HepG2 (cell line): Measurements from ENCODE around the gene GPSM1. TPM values are rescaled to one million over a fixed set of nuclear protein-coding genes. Genes with fewer than 3 reads are reported as not detected.

ENCODE experiments used
- ATAC-seq: fragments of 200-7000 bp; cut with Tn5 transposase; 3 replicates; pipeline ENCODE4 v1.9.1; 2020; ENCODE audit warnings: mild to moderate bottlenecking, moderate library complexity
- BruUV-seq: library from RNA; stranded (reverse); fragments of 400-500 nt; replicated peaks from 2 replicates; lab custom pipeline; 2021; lab: Mats Ljungman, UMichigan
- CTCF ChIA-PET: fragments of 300-600 bp; formaldehyde crosslinking; extraction: SDS; loops from one replicate; lab custom pipeline; 2021; ENCODE audit warnings: low total read pairs, inconsistent platforms, low intra/inter-chr PET ratio; lab: Yijun Ruan, JAX
- POLR2A ChIA-PET: fragments of 350-600 bp; sonication (Branson Sonifier 250); formaldehyde crosslinking; loops from one replicate; lab custom pipeline; 2020; ENCODE audit warnings: antibody characterized with exemption, inconsistent platforms; lab: Yijun Ruan, JAX
- DNase-seq: peaks from one replicate; pipeline ENCODE4 v3.0.0-alpha.2; 2015; ENCODE audit warnings: low spot score
- FAIRE-seq: peaks from 3 replicates; lab custom pipeline; 2011; peaks lifted over from hg19 to GRCh38; lab: Jason Lieb, UNC
- H2AFZ ChIP-seq: one replicate; pipeline ENCODE4 v1.6.1; 2011; ENCODE audit warnings: low read length, inconsistent platforms
- H3K27ac ChIP-seq: fragments of 300-600 bp; 3 replicates; pipeline ENCODE4 v1.8.0; 2011; ENCODE audit warnings: mixed run types, mild to moderate bottlenecking, mixed read lengths, low read length, inconsistent platforms; ENCODE audit not compliant: insufficient read depth; ENCODE audit errors: extremely low read length
- H3K27me3 ChIP-seq, 2 experiments: fragments of 200-600 bp in 1 of 2; 2 replicates in 1 of 2; 3 replicates in 1 of 2; pipeline versions ENCODE4 v1.6.0 to v1.8.0; 2011; ENCODE audit warnings: low read length in 2 of 2, mild to moderate bottlenecking in 2 of 2, moderate library complexity in 2 of 2, inconsistent platforms in 1 of 2; ENCODE audit not compliant: insufficient read depth in 2 of 2, control insufficient read depth in 1 of 2
- H3K36me3 ChIP-seq, 2 experiments: fragments of 200-600 bp in 1 of 2; replicated peaks in 1 of 2; 2 replicates in 1 of 2; 3 replicates in 1 of 2; pipeline versions ENCODE4 v1.5.1 to v1.8.0; 2011; ENCODE audit warnings: low read length in 2 of 2, inconsistent platforms in 1 of 2; ENCODE audit not compliant: insufficient read depth in 2 of 2, control insufficient read depth in 1 of 2
- H3K4me1 ChIP-seq: 2 replicates; pipeline ENCODE4 v1.5.1; 2012; ENCODE audit warnings: low read length, inconsistent platforms; ENCODE audit not compliant: insufficient read depth
- H3K4me2 ChIP-seq: 2 replicates; pipeline ENCODE4 v1.6.0; 2011; ENCODE audit warnings: low read depth, low read length, inconsistent platforms
- H3K4me3 ChIP-seq, 3 experiments: fragments of 200-600 bp in 1 of 3; sonication (generic), shearing (Covaris generic) in 1 of 3; replicated peaks in 1 of 3; 2 replicates each; pipeline ENCODE4 v1.5.1; 2011 to 2016; ENCODE audit warnings: low read length in 3 of 3, inconsistent platforms in 2 of 3, low read depth in 2 of 3, mild to moderate bottlenecking in 2 of 3, control low read depth in 1 of 3, mixed read lengths in 1 of 3; ENCODE audit not compliant: insufficient read depth in 1 of 3
- H3K79me2 ChIP-seq: one replicate; pipeline ENCODE4 v1.6.1; 2011; ENCODE audit warnings: low read length, inconsistent platforms; ENCODE audit not compliant: insufficient read depth
- H3K9ac ChIP-seq: 2 replicates; pipeline ENCODE4 v1.6.0; 2011; ENCODE audit warnings: mild to moderate bottlenecking, low read depth, low read length, inconsistent platforms; ENCODE audit not compliant: insufficient read depth
- H3K9me3 ChIP-seq: 2 replicates; pipeline ENCODE4 v1.5.1; 2012; ENCODE audit warnings: mild to moderate bottlenecking, low read length
- H4K20me1 ChIP-seq: 2 replicates; pipeline ENCODE4 v1.6.0; 2011; ENCODE audit warnings: inconsistent platforms, mild to moderate bottlenecking, low read length, moderate library complexity; ENCODE audit not compliant: insufficient read depth
- CBFB ChIP-seq: sonication (generic); formaldehyde crosslinking; IDR thresholded peaks from 2 replicates; pipeline ENCODE4 v1.4.0; 2020; ENCODE audit warnings: missing genetic modification reagents
- FOXA1 ChIP-seq, 2 experiments: fragments of 450-650 bp in 1 of 2; sonication (generic) in 1 of 2; formaldehyde crosslinking in 1 of 2; IDR thresholded peaks; 2 replicates each; pipeline versions ENCODE4 v1.4.0 to v1.6.1; 2016 to 2020; ENCODE audit warnings: missing genetic modification reagents in 1 of 2
- FOXP1 ChIP-seq, 2 experiments: fragments of 450-650 bp in 1 of 2; IDR thresholded peaks; 2 replicates each; pipeline ENCODE4 v1.6.1; 2017 to 2018; ENCODE audit warnings: antibody characterized with exemption in 1 of 2
- GLI4 ChIP-seq: sonication (generic); formaldehyde crosslinking; IDR thresholded peaks from 2 replicates; pipeline ENCODE4 v1.5.1; 2020; ENCODE audit warnings: missing genetic modification reagents, mild to moderate bottlenecking, moderate library complexity, borderline replicate concordance
- HIVEP1 ChIP-seq: sonication (generic); formaldehyde crosslinking; IDR thresholded peaks from 2 replicates; pipeline ENCODE4 v1.4.0; 2020; ENCODE audit warnings: mild to moderate bottlenecking, missing genetic modification reagents
- HOXA7 ChIP-seq: sonication (generic); formaldehyde crosslinking; IDR thresholded peaks from 2 replicates; pipeline ENCODE4 v1.8.1; 2022; ENCODE audit warnings: mild to moderate bottlenecking, missing genetic modification reagents, moderate library complexity
- IRX3 ChIP-seq: sonication (generic); formaldehyde crosslinking; IDR thresholded peaks from 2 replicates; pipeline ENCODE4 v1.8.1; 2023; ENCODE audit warnings: mild to moderate bottlenecking, low read depth, missing genetic modification reagents, borderline replicate concordance
- LCORL ChIP-seq, 2 experiments: fragments of 450-650 bp in 1 of 2; sonication (generic) in 1 of 2; formaldehyde crosslinking in 1 of 2; IDR thresholded peaks; 2 replicates each; pipeline versions ENCODE4 v1.5.0 to v1.6.1; 2017 to 2020; ENCODE audit warnings: antibody characterized with exemption in 1 of 2, missing genetic modification reagents in 1 of 2
- MAZ ChIP-seq, 2 experiments: sonication (generic) in 1 of 2; formaldehyde crosslinking in 1 of 2; IDR thresholded peaks; 2 replicates each; pipeline versions ENCODE4 v1.5.0 to v1.6.1; 2012 to 2020; ENCODE audit warnings: low read depth in 2 of 2, mild to moderate bottlenecking in 2 of 2, borderline replicate concordance in 1 of 2, improper control_type of control experiment in 1 of 2, low read length in 1 of 2, missing genetic modification reagents in 1 of 2, moderate library complexity in 1 of 2
- RFXANK ChIP-seq: IDR thresholded peaks from 2 replicates; pipeline ENCODE4 v1.6.1; 2016
- RFXAP ChIP-seq: sonication (generic); formaldehyde crosslinking; IDR thresholded peaks from 2 replicates; pipeline ENCODE4 v1.4.0; 2020; ENCODE audit warnings: missing genetic modification reagents, borderline replicate concordance
- SNAI1 ChIP-seq: sonication (generic); formaldehyde crosslinking; IDR thresholded peaks from 2 replicates; pipeline ENCODE4 v1.5.0; 2020; ENCODE audit warnings: mild to moderate bottlenecking, missing genetic modification reagents, borderline replicate concordance
- SNAPC2 ChIP-seq: sonication (generic); formaldehyde crosslinking; IDR thresholded peaks from 2 replicates; pipeline ENCODE4 v1.8.1; 2022; ENCODE audit warnings: mild to moderate bottlenecking, missing genetic modification reagents
- WIZ ChIP-seq: sonication (generic); formaldehyde crosslinking; IDR thresholded peaks from 2 replicates; pipeline ENCODE4 v1.5.1; 2020; ENCODE audit warnings: mild to moderate bottlenecking, missing genetic modification reagents
- ZFP36L1 ChIP-seq: sonication (generic); formaldehyde crosslinking; IDR thresholded peaks from 2 replicates; pipeline ENCODE4 v1.8.0; 2022; ENCODE audit warnings: mild to moderate bottlenecking, missing genetic modification reagents, moderate library complexity
- ZNF225 ChIP-seq: sonication (generic); formaldehyde crosslinking; IDR thresholded peaks from 2 replicates; pipeline ENCODE4 v1.4.0; 2020; ENCODE audit warnings: mild to moderate bottlenecking, missing genetic modification reagents
- ZNF446 ChIP-seq: sonication (generic); formaldehyde crosslinking; IDR thresholded peaks from 2 replicates; pipeline ENCODE4 v1.5.0; 2020; ENCODE audit warnings: mild to moderate bottlenecking, missing genetic modification reagents
- ZNF780A ChIP-seq: sonication (generic); formaldehyde crosslinking; IDR thresholded peaks from 2 replicates; pipeline ENCODE4 v1.8.0; 2022; ENCODE audit warnings: mild to moderate bottlenecking, missing genetic modification reagents, moderate library complexity
- WGBS: methylation state at CpG from one replicate; pipeline ENCODE4 v1.1.6; 2017; ENCODE audit warnings: low lambda C conversion rate; 5-methylcytosine and 5-hydroxymethylcytosine counted together
- in situ Hi-C: cut with HindIII; loops from 2 replicates; pipeline ENCODE4 v1.10.0; 2017; ENCODE audit warnings: low pct_unique_long_range_greater_than_20kb; ENCODE audit not compliant: extremely low pct_ligation_motif_present
- intact Hi-C: fragments of 100-400 bp; cut with micrococcal nuclease; formaldehyde crosslinking; loops from one replicate; pipeline ENCODE4 v1.10.0; 2022; ENCODE audit not compliant: unreplicated experiment
- polyA plus RNA-seq, 8 experiments: library from polyadenylated mRNA; depleted of rRNA in 3 of 8; stranded (reverse) in 7 of 8; unstranded in 1 of 8; fragments of >200 nt; fragmentation: Illumina TruSeq in 4 of 8; extraction: Trizol in 4 of 8; gene quantifications; 2 replicates each; pipeline versions ENCODE4 v1.2.1 to v1.2.3, GENCODE V29; 2011 to 2016; ENCODE audit warnings: low read depth in 4 of 8, missing spikeins in 1 of 8, mixed read lengths in 1 of 8; ENCODE audit not compliant: insufficient read depth in 1 of 8
- total RNA-seq, 5 experiments: library from RNA; depleted of rRNA; stranded (reverse); fragments of >200 nt; fragmentation: Illumina TruSeq; extraction: Trizol; gene quantifications; 2 replicates each; pipeline ENCODE4 v1.2.3, GENCODE V29; 2016; ENCODE audit warnings: low read depth in 1 of 5
- TF ChIP-seq, protein P1 (sequence below): sonication (generic); formaldehyde crosslinking; conservative IDR thresholded peaks from 2 replicates; pipeline ENCODE4 v1.8.0; 2022; ENCODE audit warnings: mild to moderate bottlenecking, moderate library complexity, missing genetic modification reagents
- TF ChIP-seq, protein P2 (sequence below): IDR thresholded peaks from 2 replicates; pipeline ENCODE4 v1.6.1; 2016; ENCODE audit warnings: mild to moderate bottlenecking

The GPSM1 gene
- total and polyA plus RNA-seq, 2 of the 13 experiments (the other 11 are each of a cell fraction or from before 2014, with no cell fraction given), result 1.0 to 2.4 TPM

DNA sequence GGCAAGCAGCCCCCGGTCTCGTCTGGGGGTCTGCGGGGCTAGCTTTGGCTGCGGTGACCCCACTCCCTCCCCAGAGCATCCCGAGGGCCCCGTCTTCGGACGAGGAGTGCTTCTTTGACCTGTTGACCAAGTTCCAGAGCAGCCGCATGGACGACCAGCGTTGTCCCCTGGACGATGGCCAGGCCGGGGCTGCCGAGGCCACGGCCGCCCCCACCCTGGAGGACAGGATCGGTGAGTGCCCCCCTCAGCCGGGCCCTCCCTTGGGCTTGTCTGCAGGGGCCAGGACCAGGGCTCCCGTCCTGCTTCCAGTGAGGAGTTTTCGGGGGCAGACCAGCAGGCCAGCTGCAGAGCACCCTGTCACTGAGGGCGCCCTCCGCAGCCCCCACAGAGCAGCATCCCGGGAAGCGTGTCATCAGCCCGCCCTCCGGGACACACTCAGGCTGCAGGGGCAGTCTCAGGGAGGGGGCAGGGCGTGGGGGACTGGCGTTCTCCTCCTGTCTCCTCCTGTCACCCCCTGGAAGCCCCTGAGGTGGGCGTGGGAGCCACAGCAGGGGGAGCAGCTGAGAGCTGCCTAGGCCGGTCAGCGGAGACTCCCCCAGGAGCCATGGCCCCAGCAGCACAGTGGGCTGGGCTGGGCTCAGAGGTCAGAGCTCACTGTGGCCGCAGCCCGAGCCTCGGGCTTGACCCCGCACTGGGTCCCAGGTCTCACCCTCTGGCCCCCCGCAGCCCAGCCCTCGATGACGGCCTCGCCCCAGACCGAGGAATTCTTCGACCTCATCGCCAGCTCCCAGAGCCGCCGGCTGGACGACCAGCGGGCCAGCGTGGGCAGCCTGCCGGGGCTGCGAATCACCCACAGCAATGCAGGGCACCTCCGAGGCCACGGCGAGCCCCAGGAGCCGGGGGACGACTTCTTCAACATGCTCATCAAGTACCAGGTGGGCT, 28.5 kb downstream of the GPSM1 start:
- DNase-seq (no peak), ATAC-seq (peak; percentile 36), FAIRE-seq (no peak)
- no peaks in the 10 kb centered on the region for H3K79me2 ChIP-seq
- intact Hi-C loops, result no loop called here
- no peaks in the 10 kb centered on the region for H4K20me1 ChIP-seq
- H3K36me3 ChIP-seq, result no peaks in the 10 kb centered on the region
- 34% methylated on average over 11 of the region's 54 CpGs for WGBS
- BruUV-seq, result no TSS peak
- H3K27me3 ChIP-seq, result peaks cover 0 to 9% of the 10 kb centered on the region in 2 experiments; a peak in 2 of 5 replicates
- in situ Hi-C loops, result no loop called here
- ChIA-PET POLR2A (interaction anchor here (3.3 kb wide), 1 partner anchor 10 kb away, joined by 37 read pairs; no protein-coding TSS in a partner anchor), CTCF (no interaction called here)
- no peaks in the 10 kb centered on the region for H3K9me3 ChIP-seq
- no peak overlapping the region for H3K27ac ChIP-seq
- peak overlapping the region; percentile 67 for H3K4me2 ChIP-seq
- peak overlapping the region; percentile 10 to 58 (median 28); a peak in 4 of 6 replicates for H3K4me3 ChIP-seq
- no peak overlapping the region for H3K9ac ChIP-seq
- no peak overlapping the region for H2AFZ ChIP-seq
- H3K4me1 ChIP-seq, result peaks cover 44% of the 10 kb centered on the region
- no peak for TF ChIP-seq SNAPC2 (CRISPR knock-in tag)
- no peak for TF ChIP-seq RFXAP (CRISPR knock-in tag)
- no peak for TF ChIP-seq LCORL (IDR thresholded peaks at IDR 0.05)
- TF ChIP-seq LCORL (CRISPR knock-in tag; IDR thresholded peaks at IDR 0.05), result peak; percentile 67; the same call in 1 of the 2 replicates
- TF ChIP-seq ZNF225, result no peak
- no peak for TF ChIP-seq MAZ (IDR thresholded peaks at IDR 0.05; ENCODE audit: borderline replicate concordance, low read depth, low read length)
- 0 out of 2 replicates have a peak, but pooled peaks have one; percentile 10 for TF ChIP-seq MAZ (CRISPR knock-in tag; IDR thresholded peaks at IDR 0.05; ENCODE audit: low read depth)
- TF ChIP-seq IRX3 (CRISPR knock-in tag), result 0 out of 2 replicates have a peak, but pooled peaks have one; percentile 46
- no peak for TF ChIP-seq FOXP1 (IDR thresholded peaks at IDR 0.05)
- TF ChIP-seq FOXP1 (CRISPR knock-in tag; IDR thresholded peaks at IDR 0.05), result no peak
- TF ChIP-seq RFXANK (CRISPR knock-in tag), result no peak
- 0 out of 2 replicates have a peak, but pooled peaks have one; percentile 25 for TF ChIP-seq HIVEP1 (CRISPR knock-in tag)
- no peak for TF ChIP-seq CBFB (CRISPR knock-in tag)
- TF ChIP-seq, protein P1, sequence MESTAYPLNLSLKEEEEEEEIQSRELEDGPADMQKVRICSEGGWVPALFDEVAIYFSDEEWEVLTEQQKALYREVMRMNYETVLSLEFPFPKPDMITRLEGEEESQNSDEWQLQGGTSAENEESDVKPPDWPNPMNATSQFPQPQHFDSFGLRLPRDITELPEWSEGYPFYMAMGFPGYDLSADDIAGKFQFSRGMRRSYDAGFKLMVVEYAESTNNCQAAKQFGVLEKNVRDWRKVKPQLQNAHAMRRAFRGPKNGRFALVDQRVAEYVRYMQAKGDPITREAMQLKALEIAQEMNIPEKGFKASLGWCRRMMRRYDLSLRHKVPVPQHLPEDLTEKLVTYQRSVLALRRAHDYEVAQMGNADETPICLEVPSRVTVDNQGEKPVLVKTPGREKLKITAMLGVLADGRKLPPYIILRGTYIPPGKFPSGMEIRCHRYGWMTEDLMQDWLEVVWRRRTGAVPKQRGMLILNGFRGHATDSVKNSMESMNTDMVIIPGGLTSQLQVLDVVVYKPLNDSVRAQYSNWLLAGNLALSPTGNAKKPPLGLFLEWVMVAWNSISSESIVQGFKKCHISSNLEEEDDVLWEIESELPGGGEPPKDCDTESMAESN, result no peak
- TF ChIP-seq, protein P2, sequence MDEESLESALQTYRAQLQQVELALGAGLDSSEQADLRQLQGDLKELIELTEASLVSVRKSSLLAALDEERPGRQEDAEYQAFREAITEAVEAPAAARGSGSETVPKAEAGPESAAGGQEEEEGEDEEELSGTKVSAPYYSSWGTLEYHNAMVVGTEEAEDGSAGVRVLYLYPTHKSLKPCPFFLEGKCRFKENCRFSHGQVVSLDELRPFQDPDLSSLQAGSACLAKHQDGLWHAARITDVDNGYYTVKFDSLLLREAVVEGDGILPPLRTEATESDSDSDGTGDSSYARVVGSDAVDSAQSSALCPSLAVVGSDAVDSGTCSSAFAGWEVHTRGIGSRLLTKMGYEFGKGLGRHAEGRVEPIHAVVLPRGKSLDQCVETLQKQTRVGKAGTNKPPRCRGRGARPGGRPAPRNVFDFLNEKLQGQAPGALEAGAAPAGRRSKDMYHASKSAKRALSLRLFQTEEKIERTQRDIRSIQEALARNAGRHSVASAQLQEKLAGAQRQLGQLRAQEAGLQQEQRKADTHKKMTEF (CRISPR knock-in tag), result no peak
- TF ChIP-seq WIZ, result no peak
- TF ChIP-seq GLI4, result no peak
- no peak for TF ChIP-seq FOXA1 (IDR thresholded peaks at IDR 0.05)
- no peak for TF ChIP-seq FOXA1 (CRISPR knock-in tag; IDR thresholded peaks at IDR 0.05)
- TF ChIP-seq ZNF780A (CRISPR knock-in tag), result no peak
- no peak for TF ChIP-seq HOXA7 (CRISPR knock-in tag)
- no peak for TF ChIP-seq ZNF446
- no peak for TF ChIP-seq ZFP36L1 (CRISPR knock-in tag)
- TF ChIP-seq SNAI1, result no peak
